AG04450 (cell line): ENCODE measurements around the gene SLC35F4. TPM values are rescaled to one million over a fixed set of nuclear protein-coding genes. Genes with fewer than 3 reads are reported as not detected.

Source experiments
- CTCF ChIA-PET: fragments of 300-600, 350-600 bp; formaldehyde crosslinking; extraction: SDS; loops from one replicate; lab custom pipeline; 2022; ENCODE audit warnings: antibody characterized with exemption, inconsistent platforms; lab: Charles Lee
- POLR2A ChIA-PET: fragments of 350-600 bp; formaldehyde crosslinking; extraction: SDS; loops from one replicate; lab custom pipeline; 2021; ENCODE audit warnings: antibody characterized with exemption, inconsistent platforms; lab: Yijun Ruan, JAX
- DNase-seq: peaks from one replicate; pipeline ENCODE4 v3.0.0-alpha.2; 2011; ENCODE audit warnings: low read depth, low spot score
- H3K27ac ChIP-seq: one replicate; pipeline ENCODE4 v1.5.1; 2012; ENCODE audit warnings: low read depth, low read length, control low read depth
- H3K27me3 ChIP-seq: one replicate; pipeline ENCODE4 v1.6.0; 2012; ENCODE audit warnings: low read length; ENCODE audit not compliant: control insufficient read depth, insufficient read depth
- H3K4me3 ChIP-seq: 2 replicates; pipeline ENCODE4 v1.5.1; 2011; ENCODE audit warnings: mild to moderate bottlenecking, low read depth, low read length, control low read depth
- H3K9me3 ChIP-seq: 2 replicates; pipeline ENCODE4 v1.5.1; 2012; ENCODE audit warnings: low read length; ENCODE audit not compliant: control insufficient read depth, insufficient read depth
- polyA plus RNA-seq: library from polyadenylated mRNA; depleted of rRNA; stranded (reverse); fragments of >200 nt; gene quantifications from 2 replicates; pipeline ENCODE4 v1.2.3, GENCODE V29; 2011
- TF ChIP-seq, protein P1 (sequence below): IDR thresholded peaks from 2 replicates; pipeline ENCODE4 v1.5.1; 2011; ENCODE audit warnings: low read depth, low read length, control low read depth, inconsistent platforms

SLC35F4 gene
- polyA plus RNA-seq, 1 experiment, result not detected

DNA sequence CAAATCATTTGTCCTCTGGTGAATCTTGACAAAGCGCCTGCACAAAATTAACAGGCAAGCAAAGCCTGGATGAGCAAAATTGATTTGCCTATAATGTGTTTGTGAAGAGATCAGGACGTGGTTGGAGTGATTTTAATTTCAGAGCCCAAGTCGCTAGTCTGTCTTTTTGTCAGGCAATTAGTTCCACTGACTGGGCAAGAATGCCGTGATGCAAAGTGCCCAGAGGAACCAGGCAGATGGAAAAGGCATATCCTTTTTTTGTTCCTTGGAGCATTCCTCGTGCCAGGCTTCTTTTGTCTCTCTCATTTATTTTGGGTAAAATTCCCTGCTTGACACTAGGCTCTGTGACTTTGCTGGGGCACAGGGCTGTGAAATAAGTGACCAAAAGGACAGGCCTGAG is 306.3 kb downstream of the SLC35F4 start:
- no peaks in the 10 kb centered on the region for H3K27me3 ChIP-seq
- POLR2A ChIA-PET, result no interaction called here
- CTCF ChIA-PET, result no interaction called here
- no peak for DNase-seq
- H3K27ac ChIP-seq, result no peak overlapping the region
- H3K4me3 ChIP-seq, result no peak overlapping the region
- TF ChIP-seq, protein P1, sequence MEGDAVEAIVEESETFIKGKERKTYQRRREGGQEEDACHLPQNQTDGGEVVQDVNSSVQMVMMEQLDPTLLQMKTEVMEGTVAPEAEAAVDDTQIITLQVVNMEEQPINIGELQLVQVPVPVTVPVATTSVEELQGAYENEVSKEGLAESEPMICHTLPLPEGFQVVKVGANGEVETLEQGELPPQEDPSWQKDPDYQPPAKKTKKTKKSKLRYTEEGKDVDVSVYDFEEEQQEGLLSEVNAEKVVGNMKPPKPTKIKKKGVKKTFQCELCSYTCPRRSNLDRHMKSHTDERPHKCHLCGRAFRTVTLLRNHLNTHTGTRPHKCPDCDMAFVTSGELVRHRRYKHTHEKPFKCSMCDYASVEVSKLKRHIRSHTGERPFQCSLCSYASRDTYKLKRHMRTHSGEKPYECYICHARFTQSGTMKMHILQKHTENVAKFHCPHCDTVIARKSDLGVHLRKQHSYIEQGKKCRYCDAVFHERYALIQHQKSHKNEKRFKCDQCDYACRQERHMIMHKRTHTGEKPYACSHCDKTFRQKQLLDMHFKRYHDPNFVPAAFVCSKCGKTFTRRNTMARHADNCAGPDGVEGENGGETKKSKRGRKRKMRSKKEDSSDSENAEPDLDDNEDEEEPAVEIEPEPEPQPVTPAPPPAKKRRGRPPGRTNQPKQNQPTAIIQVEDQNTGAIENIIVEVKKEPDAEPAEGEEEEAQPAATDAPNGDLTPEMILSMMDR, result no peak
- no peaks in the 10 kb centered on the region; the same call in 1 of the 2 replicates for H3K9me3 ChIP-seq

DNA sequence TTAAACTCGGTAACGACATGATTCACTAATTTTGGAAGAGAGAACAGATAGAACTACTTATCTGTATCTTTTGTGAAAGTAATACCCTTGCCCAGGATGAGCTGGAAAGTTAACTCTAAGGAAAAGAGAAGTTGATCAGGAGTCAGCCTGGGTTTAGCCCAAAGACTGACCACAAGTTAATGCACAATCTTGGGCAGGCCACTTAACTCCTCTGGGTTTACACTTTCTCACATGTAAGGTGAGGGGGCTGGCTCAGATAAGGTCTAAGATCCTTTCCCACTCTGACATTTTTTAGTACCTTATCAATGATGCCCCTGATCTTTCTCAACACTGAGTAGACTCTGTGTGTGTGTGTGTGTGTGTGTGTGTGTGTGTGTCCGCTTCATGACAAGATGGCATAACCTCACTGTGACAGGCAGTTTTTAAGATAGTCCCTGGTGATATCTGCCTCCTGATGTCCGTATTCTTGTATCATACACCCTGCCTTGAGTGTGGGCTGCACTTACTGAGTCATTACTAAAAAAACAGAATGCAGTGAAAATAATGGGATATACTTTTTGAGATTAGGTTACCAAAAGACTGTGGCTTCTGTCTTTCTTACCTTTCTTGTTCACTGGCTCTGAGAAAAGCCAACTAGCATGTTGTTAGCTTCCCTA is 316.0 kb downstream of the SLC35F4 start:
- ChIA-PET POLR2A (no interaction called here), CTCF (no interaction called here)
- H3K27me3 ChIP-seq, result no peaks in the 10 kb centered on the region
- no peak for DNase-seq
- TF ChIP-seq, protein P1, result no peak
- H3K27ac ChIP-seq, result no peak overlapping the region
- H3K4me3 ChIP-seq, result no peak overlapping the region
- peaks cover 1% of the 10 kb centered on the region for H3K9me3 ChIP-seq

DNA sequence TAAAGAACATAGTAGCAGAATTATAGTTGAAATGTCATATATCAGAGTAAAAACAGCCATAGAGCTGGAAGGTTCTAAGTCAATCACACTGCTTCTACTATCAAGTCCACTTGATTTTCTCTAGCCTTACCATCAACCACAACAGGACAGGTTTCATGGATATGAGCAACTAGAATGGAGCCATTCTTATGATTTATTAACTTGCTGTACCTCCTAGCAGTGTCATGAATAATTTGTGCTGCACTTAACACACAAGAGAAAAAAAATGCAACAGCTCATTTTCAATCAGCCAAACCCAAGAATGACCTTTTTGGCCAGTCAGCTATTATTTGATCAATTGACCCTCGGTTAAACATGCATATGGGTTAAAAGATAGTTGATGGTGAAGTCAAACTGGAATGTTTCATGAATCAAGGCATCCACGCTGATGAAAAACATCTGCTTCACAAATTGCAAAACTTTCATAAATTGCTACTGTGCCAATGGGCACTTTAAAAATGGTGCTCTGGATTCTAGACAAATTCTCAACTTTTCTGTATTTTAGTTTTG is 316.8 kb downstream of the SLC35F4 start:
- CTCF ChIA-PET, result no interaction called here
- POLR2A ChIA-PET, result no interaction called here
- Histone ChIP-seq H3K27ac (no peak overlapping the region), H3K4me3 (no peak overlapping the region), H3K27me3 (no peaks in the 10 kb centered on the region), H3K9me3 (peaks cover 7% of the 10 kb centered on the region)
- no peak for DNase-seq
- TF ChIP-seq, protein P1, result no peak

DNA sequence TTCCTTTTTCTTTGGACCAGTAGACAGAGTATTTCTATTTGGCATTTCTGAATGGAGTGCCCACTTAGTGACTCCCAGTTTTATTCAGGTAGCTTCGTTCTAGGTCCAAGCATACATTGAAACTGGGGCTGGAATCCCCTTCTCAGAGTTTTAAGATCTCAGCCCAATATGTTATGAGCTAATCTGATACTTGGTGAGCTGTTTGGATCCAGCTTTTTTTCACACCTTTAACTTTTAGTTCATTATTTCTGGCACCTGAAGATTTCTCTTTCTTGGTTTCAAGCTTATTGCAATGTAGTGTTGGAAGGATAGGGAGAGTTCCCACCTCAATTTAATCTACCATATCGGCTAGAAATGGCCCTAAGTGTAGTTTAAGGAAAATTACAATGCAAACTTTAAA is 318.8 kb downstream of the SLC35F4 start:
- Histone ChIP-seq H3K27ac (no peak overlapping the region), H3K4me3 (no peak overlapping the region), H3K9me3 (peaks cover 7% of the 10 kb centered on the region), H3K27me3 (no peaks in the 10 kb centered on the region)
- DNase-seq, result no peak
- CTCF ChIA-PET, result interaction anchor here (0.7 kb wide), 1 partner anchor 427 kb away, joined by 5 read pairs; no protein-coding TSS in a partner anchor
- POLR2A ChIA-PET, result no interaction called here
- TF ChIP-seq, protein P1, result no peak

DNA sequence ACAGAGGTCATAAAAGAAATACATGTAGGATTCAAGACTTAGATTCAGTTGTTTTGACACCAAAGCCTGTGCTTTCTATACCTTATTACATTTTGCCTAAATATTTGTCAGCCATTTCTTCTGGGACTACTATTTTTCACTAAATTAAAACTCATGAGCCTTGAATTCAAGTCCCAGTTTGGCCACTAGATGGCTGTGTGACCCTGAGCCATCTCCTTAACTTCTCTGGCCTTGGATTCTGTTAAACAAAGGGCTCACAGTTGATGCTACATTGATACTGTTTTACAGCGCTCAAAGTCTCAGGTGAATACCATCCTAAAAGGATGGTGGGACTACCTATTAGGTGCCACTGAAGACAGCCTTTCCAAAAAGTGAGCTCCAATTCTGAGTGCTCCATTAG is 332.7 kb downstream of the SLC35F4 start:
- no peak overlapping the region for H3K27ac ChIP-seq
- TF ChIP-seq, protein P1, result peak; percentile 28; the same call in 1 of the 2 replicates
- CTCF ChIA-PET, result interaction anchor here (1.2 kb wide), 1 partner anchor 539 kb away, joined by 3 read pairs; no protein-coding TSS in a partner anchor
- H3K4me3 ChIP-seq, result no peak overlapping the region
- POLR2A ChIA-PET, result no interaction called here
- no peaks in the 10 kb centered on the region for H3K9me3 ChIP-seq
- no peak for DNase-seq
- H3K27me3 ChIP-seq, result no peaks in the 10 kb centered on the region
